MM.1S (cell line): ENCODE results near the gene CHPT1.

Experiments used
- DNase-seq: peaks from one replicate; pipeline ENCODE4 v3.0.0-alpha.2; 2015
- H2AFZ ChIP-seq: fragments of 300-600 bp; sonication (generic); 2 replicates; pipeline ENCODE4 v1.6.0; 2016; ENCODE audit warnings: antibody characterized with exemption, low read length
- H3F3A ChIP-seq: fragments of 300-600 bp; sonication (generic); 2 replicates; pipeline ENCODE4 v1.6.1; 2016; ENCODE audit warnings: mild to moderate bottlenecking, antibody characterized with exemption, low read length, moderate library complexity, mixed read lengths; ENCODE audit not compliant: insufficient read depth
- H3K27ac ChIP-seq: fragments of 300-600 bp; sonication (generic); 2 replicates; pipeline ENCODE4 v1.5.1; 2016; ENCODE audit warnings: mild to moderate bottlenecking, low read length
- H3K27me3 ChIP-seq: fragments of 300-600 bp; sonication (generic); replicated peaks from 2 replicates; pipeline ENCODE4 v1.6.0; 2016; ENCODE audit warnings: low read length; ENCODE audit not compliant: insufficient read depth
- H3K36me3 ChIP-seq: fragments of 300-600 bp; sonication (generic); replicated peaks from 2 replicates; pipeline ENCODE4 v1.6.1; 2016; ENCODE audit warnings: mild to moderate bottlenecking, low read length, mixed read lengths; ENCODE audit not compliant: insufficient read depth
- H3K4me1 ChIP-seq: fragments of 300-600 bp; sonication (generic); 2 replicates; pipeline ENCODE4 v1.6.1; 2016; ENCODE audit warnings: low read length, mixed read lengths
- H3K4me2 ChIP-seq: fragments of 300-600 bp; sonication (generic); 2 replicates; pipeline ENCODE4 v1.6.0; 2016; ENCODE audit warnings: low read depth, low read length
- H3K4me3 ChIP-seq: fragments of 300-600 bp; sonication (generic); 2 replicates; pipeline ENCODE4 v1.5.1; 2016; ENCODE audit warnings: low read length, mixed read lengths
- H3K79me2 ChIP-seq: fragments of 300-600 bp; sonication (generic); 2 replicates; pipeline ENCODE4 v1.6.1; 2016; ENCODE audit warnings: mixed run types, low read length, mixed read lengths
- H3K9ac ChIP-seq: fragments of 300-600 bp; sonication (generic); 2 replicates; pipeline ENCODE4 v1.6.1; 2016; ENCODE audit warnings: low read length, mixed read lengths
- H3K9me2 ChIP-seq: fragments of 300-600 bp; sonication (generic); replicated peaks from 2 replicates; pipeline ENCODE4 v1.6.1; 2016; ENCODE audit warnings: mild to moderate bottlenecking, low read length, mixed read lengths; ENCODE audit not compliant: insufficient read depth
- H3K9me3 ChIP-seq: fragments of 300-600 bp; sonication (generic); replicated peaks from 2 replicates; pipeline ENCODE4 v1.6.1; 2016; ENCODE audit warnings: mild to moderate bottlenecking, low read length, mixed read lengths; ENCODE audit not compliant: insufficient read depth
- H4K20me1 ChIP-seq: fragments of 300-600 bp; sonication (generic); 2 replicates; pipeline ENCODE4 v1.6.1; 2016; ENCODE audit warnings: mild to moderate bottlenecking, low read length, moderate library complexity, mixed read lengths; ENCODE audit not compliant: insufficient read depth
- EZH2 ChIP-seq: fragments of 300-600 bp; sonication (generic); optimal IDR thresholded peaks from 2 replicates; pipeline ENCODE3; 2017; ENCODE audit warnings: low read depth, mild to moderate bottlenecking, antibody characterized with exemption, low read length, mixed read lengths
- EZH2phosphoT487 ChIP-seq: fragments of 300-600 bp; sonication (generic); IDR thresholded peaks from 2 replicates; pipeline ENCODE4 v1.6.1; 2018; ENCODE audit warnings: antibody characterized with exemption, low read length
- TF ChIP-seq, protein P1 (sequence below): fragments of 300-600 bp; sonication (generic); IDR thresholded peaks from 2 replicates; pipeline ENCODE4 v1.5.1; 2016; ENCODE audit warnings: antibody characterized with exemption, low read length, mixed read lengths

CHPT1 gene

DNA sequence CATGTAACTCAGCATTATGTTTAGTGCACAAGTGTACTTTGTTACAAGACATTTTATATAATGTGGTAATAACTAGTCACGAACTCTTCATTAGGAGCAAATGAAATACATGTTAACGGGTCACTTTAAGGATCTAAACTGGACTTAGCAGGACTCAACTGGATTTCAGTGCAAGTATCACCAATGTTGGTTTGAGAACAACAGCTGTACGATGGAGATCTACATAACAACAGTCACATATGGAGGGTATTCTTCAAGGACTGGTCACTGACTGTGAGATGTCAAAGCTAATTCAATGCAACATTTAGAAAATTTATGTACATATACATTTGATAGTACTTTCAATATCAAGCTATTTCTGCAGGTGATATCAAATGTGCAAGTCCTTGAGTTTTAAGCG is 64.3 kb downstream of the CHPT1 start:
- Histone ChIP-seq H3K36me3 (peaks cover 10% of the 10 kb centered on the region; the same call in 1 of the 2 replicates), H3K4me3 (no peak overlapping the region), H3K4me1 (0 out of 2 replicates have a peak, but pooled peaks cover 3% of the 10 kb centered on the region), H3K79me2 (no peaks in the 10 kb centered on the region), H3K9ac (no peak overlapping the region), H4K20me1 (no peaks in the 10 kb centered on the region), H3K27me3 (no peaks in the 10 kb centered on the region), H3F3A (no peaks in the 10 kb centered on the region), H3K4me2 (no peak overlapping the region), H3K9me2 (no peaks in the 10 kb centered on the region), H3K9me3 (no peaks in the 10 kb centered on the region), H3K27ac (no peak overlapping the region), H2AFZ (no peak overlapping the region)
- DNase-seq: no peak
- TF ChIP-seq EZH2 (no peak), EZH2phosphoT487 (no peak)
- TF ChIP-seq, protein P1, sequence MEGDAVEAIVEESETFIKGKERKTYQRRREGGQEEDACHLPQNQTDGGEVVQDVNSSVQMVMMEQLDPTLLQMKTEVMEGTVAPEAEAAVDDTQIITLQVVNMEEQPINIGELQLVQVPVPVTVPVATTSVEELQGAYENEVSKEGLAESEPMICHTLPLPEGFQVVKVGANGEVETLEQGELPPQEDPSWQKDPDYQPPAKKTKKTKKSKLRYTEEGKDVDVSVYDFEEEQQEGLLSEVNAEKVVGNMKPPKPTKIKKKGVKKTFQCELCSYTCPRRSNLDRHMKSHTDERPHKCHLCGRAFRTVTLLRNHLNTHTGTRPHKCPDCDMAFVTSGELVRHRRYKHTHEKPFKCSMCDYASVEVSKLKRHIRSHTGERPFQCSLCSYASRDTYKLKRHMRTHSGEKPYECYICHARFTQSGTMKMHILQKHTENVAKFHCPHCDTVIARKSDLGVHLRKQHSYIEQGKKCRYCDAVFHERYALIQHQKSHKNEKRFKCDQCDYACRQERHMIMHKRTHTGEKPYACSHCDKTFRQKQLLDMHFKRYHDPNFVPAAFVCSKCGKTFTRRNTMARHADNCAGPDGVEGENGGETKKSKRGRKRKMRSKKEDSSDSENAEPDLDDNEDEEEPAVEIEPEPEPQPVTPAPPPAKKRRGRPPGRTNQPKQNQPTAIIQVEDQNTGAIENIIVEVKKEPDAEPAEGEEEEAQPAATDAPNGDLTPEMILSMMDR: no peak

DNA sequence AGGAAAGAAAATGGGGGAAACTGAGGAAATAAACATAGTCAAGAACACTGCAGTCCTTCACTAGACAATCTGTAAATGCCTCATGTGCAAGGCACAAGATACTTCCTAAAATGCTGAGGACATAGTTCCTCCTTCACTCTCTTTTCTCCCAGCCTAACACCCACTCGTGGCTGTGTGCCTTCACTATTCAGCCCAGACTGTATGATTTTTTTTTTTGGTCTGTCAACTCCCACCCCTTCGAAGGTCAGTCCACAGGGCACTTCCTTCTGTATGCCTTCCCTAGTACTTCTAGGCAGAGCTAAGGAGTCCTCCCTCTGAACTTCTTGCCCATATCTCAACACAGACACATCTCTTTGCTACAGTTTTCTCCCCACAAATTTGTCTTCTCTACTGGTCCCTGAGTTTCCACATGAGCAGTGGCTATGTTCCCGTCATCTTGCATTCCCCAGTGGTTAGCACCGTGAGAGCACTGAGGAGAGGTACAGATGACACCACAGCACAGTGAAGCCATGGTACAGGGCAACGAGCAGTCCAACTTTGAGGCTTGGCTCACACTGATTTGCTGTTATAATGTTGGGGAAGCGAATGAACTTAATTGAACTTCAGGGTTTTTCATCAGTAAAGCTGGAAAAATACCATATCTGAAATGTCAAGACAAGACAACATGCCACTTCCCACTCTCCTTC is 65.9 kb downstream of the CHPT1 start:
- Histone ChIP-seq H3K9ac (no peak overlapping the region), H2AFZ (no peak overlapping the region), H3K79me2 (no peaks in the 10 kb centered on the region), H4K20me1 (no peaks in the 10 kb centered on the region), H3K4me2 (no peak overlapping the region), H3K27me3 (no peaks in the 10 kb centered on the region), H3K9me3 (no peaks in the 10 kb centered on the region), H3K9me2 (no peaks in the 10 kb centered on the region), H3F3A (no peaks in the 10 kb centered on the region), H3K4me3 (no peak overlapping the region), H3K36me3 (peaks cover 14% of the 10 kb centered on the region; the same call in 1 of the 2 replicates), H3K27ac (no peak overlapping the region), H3K4me1 (0 out of 2 replicates have a peak, but pooled peaks cover 3% of the 10 kb centered on the region)
- no peak for TF ChIP-seq EZH2phosphoT487
- TF ChIP-seq, protein P1: no peak
- TF ChIP-seq EZH2: no peak
- no peak for DNase-seq

DNA sequence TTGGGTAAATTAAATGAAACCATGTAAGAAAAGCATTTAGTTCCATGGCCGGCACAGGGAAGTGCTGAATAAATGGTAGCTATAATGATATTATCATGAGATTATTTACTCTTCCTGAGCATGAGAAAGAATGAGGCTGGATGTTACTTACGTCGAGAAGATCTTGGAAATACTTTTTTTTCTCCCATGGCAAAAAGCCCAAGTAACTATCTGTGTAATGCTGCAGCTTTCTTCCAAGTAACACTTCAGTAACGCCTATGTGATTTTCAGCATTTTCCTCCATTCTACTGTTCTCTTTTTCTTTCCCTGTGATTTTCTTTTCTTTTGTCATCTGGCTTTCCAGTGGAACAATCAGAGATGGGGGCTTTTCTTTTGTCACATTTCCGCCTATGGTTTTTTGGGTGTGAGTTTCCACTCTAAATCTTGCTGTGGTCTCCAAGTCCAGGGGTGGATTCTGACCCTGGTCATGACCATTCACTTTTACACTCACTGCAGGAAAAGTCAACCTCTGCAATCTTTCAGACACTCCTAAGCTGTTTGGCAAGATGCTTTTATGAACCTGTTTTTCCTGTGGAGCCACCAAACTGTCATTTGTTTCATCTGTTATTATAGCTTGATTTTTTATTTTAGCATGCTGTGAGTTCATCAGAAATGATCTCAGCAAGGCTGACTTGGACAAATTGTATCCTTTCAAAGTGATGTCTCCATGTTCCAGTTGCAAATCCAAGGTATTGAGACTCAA is 66.8 kb downstream of the CHPT1 start:
- H3K36me3 ChIP-seq: peaks cover 11% of the 10 kb centered on the region; the same call in 1 of the 2 replicates
- no peak for DNase-seq
- no peaks in the 10 kb centered on the region for H3K27me3 ChIP-seq
- no peaks in the 10 kb centered on the region for H3K9me2 ChIP-seq
- H3K4me3 ChIP-seq: no peak overlapping the region
- no peaks in the 10 kb centered on the region for H3F3A ChIP-seq
- no peaks in the 10 kb centered on the region for H3K79me2 ChIP-seq
- no peak overlapping the region for H3K9ac ChIP-seq
- TF ChIP-seq, protein P1: no peak
- TF ChIP-seq EZH2 (no peak), EZH2phosphoT487 (no peak)
- H4K20me1 ChIP-seq: no peaks in the 10 kb centered on the region
- 0 out of 2 replicates have a peak, but pooled peaks cover 3% of the 10 kb centered on the region for H3K4me1 ChIP-seq
- H2AFZ ChIP-seq: no peak overlapping the region
- H3K9me3 ChIP-seq: no peaks in the 10 kb centered on the region
- H3K27ac ChIP-seq: no peak overlapping the region
- no peak overlapping the region for H3K4me2 ChIP-seq
